ENCODE results near the gene CCDC175.

- no peak for TF ChIP-seq CTCF (IDR thresholded peaks at IDR 0.05; ENCODE audit: insufficient read depth, low read length)
- no peak for TF ChIP-seq SPI1 (IDR thresholded peaks at IDR 0.05; ENCODE audit: borderline replicate concordance, low read depth)
These were observed 42.4 kb upstream of the CCDC175 start for GRCh38 chr14:59619061-59619460.

Data from HL-60 (cell line).